ENCODE data around the gene CALY. TPM values are rescaled to one million over a fixed set of nuclear protein-coding genes. Genes with fewer than 3 reads are reported as not detected.

CALY gene
- total RNA-seq, 2 donors from 2014 or later: 0.75 to 1.3 TPM

GRCh38 chr10:133287832-133288500 lies 48.7 kb downstream of the CALY start:
- Mint-ChIP-seq H3K27ac (no peak overlapping the region), H3K27me3 (ENCODE audit: insufficient read depth) (no peaks in the 10 kb centered on the region), H3K4me3 (no peak overlapping the region), H3K9me3 (no peaks in the 10 kb centered on the region), H3K4me1 (no peaks in the 10 kb centered on the region), H3K36me3 (ENCODE audit: low read depth) (peaks cover 65% of the 10 kb centered on the region)
- 93 to 95% methylated on average over 33 to 46 of the region's 46 CpGs for WGBS, 2 experiments (ENCODE audit: insufficient coverage in 1 of 2, insufficient read length in 1 of 2)
- H3K9ac ChIP-seq (ENCODE audit: extremely low read depth, low read length, poor library complexity, severe bottlenecking): no peak overlapping the region
- H3K9me3 ChIP-seq (ENCODE audit: control insufficient read depth, low read length): no peaks in the 10 kb centered on the region
- H3K4me3 ChIP-seq (ENCODE audit: low read length): no peak overlapping the region
- H3K27ac ChIP-seq (ENCODE audit: low read depth, low read length): no peak overlapping the region
- no peaks in the 10 kb centered on the region for H3K4me1 ChIP-seq (ENCODE audit: control insufficient read depth, insufficient read depth, low read length)
- no peaks in the 10 kb centered on the region for H3K27me3 ChIP-seq (ENCODE audit: control insufficient read depth, insufficient read depth, low read length, poor library complexity, severe bottlenecking)
- H3K36me3 ChIP-seq (ENCODE audit: control insufficient read depth, insufficient read depth, low read length): peaks cover 59% of the 10 kb centered on the region
- TF ChIP-seq CTCF (conservative IDR thresholded peaks at IDR 0.05): no peak
- DNase-seq: no peak

- no peak overlapping the region for H3K4me3 Mint-ChIP-seq
- no peak overlapping the region for H3K4me3 ChIP-seq (ENCODE audit: low read length)
- DNase-seq: no peak
- no peaks in the 10 kb centered on the region for H3K27me3 ChIP-seq (ENCODE audit: control insufficient read depth, insufficient read depth, low read length, poor library complexity, severe bottlenecking)
- 91% methylated on average over 18 of the region's 18 CpGs; no CpG with 5 or more reads in 1 of the 2 experiments for WGBS, 2 experiments (ENCODE audit: insufficient coverage in 1 of 2, insufficient read length in 1 of 2)
- no peak overlapping the region for H3K27ac ChIP-seq (ENCODE audit: low read depth, low read length)
- H3K36me3 Mint-ChIP-seq (ENCODE audit: low read depth): peaks cover 71% of the 10 kb centered on the region
- H3K9me3 Mint-ChIP-seq: no peaks in the 10 kb centered on the region
- H3K27me3 Mint-ChIP-seq (ENCODE audit: insufficient read depth): no peaks in the 10 kb centered on the region
- no peak overlapping the region for H3K27ac Mint-ChIP-seq
- H3K9me3 ChIP-seq (ENCODE audit: control insufficient read depth, low read length): no peaks in the 10 kb centered on the region
- peaks cover 52% of the 10 kb centered on the region for H3K36me3 ChIP-seq (ENCODE audit: control insufficient read depth, insufficient read depth, low read length)
- H3K9ac ChIP-seq (ENCODE audit: extremely low read depth, low read length, poor library complexity, severe bottlenecking): no peak overlapping the region
- H3K4me1 ChIP-seq (ENCODE audit: control insufficient read depth, insufficient read depth, low read length): no peaks in the 10 kb centered on the region
- no peaks in the 10 kb centered on the region for H3K4me1 Mint-ChIP-seq
- TF ChIP-seq CTCF (conservative IDR thresholded peaks at IDR 0.05): no peak
Measured at GRCh38 chr10:133286366-133286765, 50.3 kb downstream of the CALY start.

GRCh38 chr10:133285217-133285616 lies 51.5 kb downstream of the CALY start:
- Mint-ChIP-seq H3K4me1 (no peaks in the 10 kb centered on the region), H3K9me3 (no peaks in the 10 kb centered on the region), H3K36me3 (ENCODE audit: low read depth) (peaks cover 65% of the 10 kb centered on the region), H3K27ac (no peak overlapping the region), H3K4me3 (no peak overlapping the region), H3K27me3 (ENCODE audit: insufficient read depth) (no peaks in the 10 kb centered on the region)
- Histone ChIP-seq H3K9ac (ENCODE audit: extremely low read depth, low read length, poor library complexity, severe bottlenecking) (no peak overlapping the region), H3K9me3 (ENCODE audit: control insufficient read depth, low read length) (no peaks in the 10 kb centered on the region), H3K4me3 (ENCODE audit: low read length) (no peak overlapping the region), H3K36me3 (ENCODE audit: control insufficient read depth, insufficient read depth, low read length) (peaks cover 48% of the 10 kb centered on the region), H3K27ac (ENCODE audit: low read depth, low read length) (no peak overlapping the region), H3K4me1 (ENCODE audit: control insufficient read depth, insufficient read depth, low read length) (no peaks in the 10 kb centered on the region), H3K27me3 (ENCODE audit: control insufficient read depth, insufficient read depth, low read length, poor library complexity, severe bottlenecking) (no peaks in the 10 kb centered on the region)
- TF ChIP-seq CTCF (conservative IDR thresholded peaks at IDR 0.05): no peak
- DNase-seq: no peak
- 93 to 94% methylated on average over 34 to 36 of the region's 36 CpGs for WGBS, 2 experiments (ENCODE audit: insufficient coverage in 1 of 2, insufficient read length in 1 of 2)

Data from endodermal cell (in vitro differentiated cells).